A172 (cell line): ENCODE data around the gene FRS3. TPM values are rescaled to one million over a fixed set of nuclear protein-coding genes. Genes with fewer than 3 reads are reported as not detected.
"Not testable (repeated sequence)": the region's sequence is repeated elsewhere in the genome, so short reads cannot be mapped to it uniquely, and the experiment has no call there.

Experiments
- DNase-seq: peaks from one replicate; pipeline ENCODE4 v3.0.0-alpha.2; 2015; ENCODE audit warnings: low spot score
- total RNA-seq: library from RNA; depleted of rRNA; stranded (reverse); fragments of >200 nt; shearing (Covaris generic); gene quantifications from 2 replicates; pipeline ENCODE4 v1.2.3, GENCODE V29; 2014; rRNA removed

The FRS3 gene, protein sequence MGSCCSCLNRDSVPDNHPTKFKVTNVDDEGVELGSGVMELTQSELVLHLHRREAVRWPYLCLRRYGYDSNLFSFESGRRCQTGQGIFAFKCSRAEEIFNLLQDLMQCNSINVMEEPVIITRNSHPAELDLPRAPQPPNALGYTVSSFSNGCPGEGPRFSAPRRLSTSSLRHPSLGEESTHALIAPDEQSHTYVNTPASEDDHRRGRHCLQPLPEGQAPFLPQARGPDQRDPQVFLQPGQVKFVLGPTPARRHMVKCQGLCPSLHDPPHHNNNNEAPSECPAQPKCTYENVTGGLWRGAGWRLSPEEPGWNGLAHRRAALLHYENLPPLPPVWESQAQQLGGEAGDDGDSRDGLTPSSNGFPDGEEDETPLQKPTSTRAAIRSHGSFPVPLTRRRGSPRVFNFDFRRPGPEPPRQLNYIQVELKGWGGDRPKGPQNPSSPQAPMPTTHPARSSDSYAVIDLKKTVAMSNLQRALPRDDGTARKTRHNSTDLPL
- 0.72 and 0.81 TPM in 2 replicates for total RNA-seq

DNA sequence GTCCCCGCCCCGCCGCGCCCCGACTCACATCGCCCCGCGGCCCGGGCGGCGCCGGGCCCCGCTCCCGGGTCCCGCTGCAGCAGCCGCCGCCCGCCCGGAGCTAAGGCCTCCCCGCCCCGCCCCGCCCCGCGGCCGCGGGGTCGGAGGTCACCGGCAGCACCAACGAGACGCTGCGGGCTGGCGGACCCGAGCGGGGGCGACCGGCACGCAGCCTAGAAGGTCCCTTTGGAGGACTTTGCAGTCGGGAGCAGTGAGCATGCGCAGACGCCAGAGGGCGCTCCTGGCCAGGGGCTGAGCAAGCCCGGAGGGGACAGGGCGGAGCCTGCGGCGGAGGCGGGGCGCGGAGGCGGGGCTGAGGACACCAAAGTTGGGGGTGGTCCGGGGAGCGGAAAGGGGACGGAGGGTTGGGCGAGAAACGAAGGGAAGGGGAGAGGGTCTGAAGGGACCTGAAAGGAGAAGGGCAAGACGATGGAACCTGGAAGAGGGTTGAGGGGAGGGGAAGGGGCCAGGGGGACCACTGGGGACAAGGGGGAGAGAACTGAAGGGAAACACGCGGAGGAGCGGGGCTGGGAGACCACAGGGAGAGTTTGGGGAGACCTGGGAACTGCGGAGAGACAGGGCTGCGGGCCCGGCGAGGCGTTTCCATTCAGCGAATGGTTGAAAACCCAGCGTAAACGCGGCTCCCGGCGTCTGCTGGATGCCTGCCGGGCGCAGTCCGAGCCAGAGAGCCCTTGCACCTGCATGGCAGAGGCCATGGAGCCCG lies at the start of gene FRS3:
Gene FRS3 (minus strand): TSS at position 113 of the 763 bp plus-strand sequence. CDS start 2,913 bp downstream, outside the sequence.
- peak; percentile 86 for DNase-seq

DNA sequence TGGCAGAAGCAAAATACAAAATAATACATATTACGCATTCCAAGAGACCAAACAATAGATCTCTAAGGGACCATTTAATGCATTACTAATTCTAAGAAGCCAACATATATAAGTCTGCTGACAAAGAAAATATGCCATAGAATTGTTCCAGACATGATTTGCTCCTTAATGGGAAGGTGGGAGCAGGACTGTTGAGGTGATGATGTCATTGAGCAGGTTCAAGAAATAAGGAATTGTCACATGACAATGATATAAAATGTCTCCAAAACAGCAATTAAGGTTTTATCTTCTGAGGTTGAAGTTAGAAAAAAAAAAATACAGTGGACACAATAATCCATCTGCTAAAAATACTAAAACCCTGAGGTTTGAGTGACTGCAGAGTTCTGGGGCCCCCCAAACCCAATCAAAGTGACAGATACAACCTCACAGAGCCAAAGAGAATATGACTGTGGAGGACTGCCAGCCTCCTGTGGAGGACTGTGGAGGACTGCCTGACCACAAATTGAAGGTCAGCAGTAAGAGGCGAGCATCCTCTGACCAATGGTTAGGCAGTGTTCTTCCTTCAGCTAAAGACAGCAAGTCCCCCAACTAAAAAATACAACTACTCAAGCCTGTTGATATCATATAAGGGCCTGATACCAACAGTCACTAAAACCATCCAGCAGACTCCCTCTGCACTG lies 46.8 kb upstream of the FRS3 start:
- DNase-seq: no peak

- peak; percentile 18 for DNase-seq
Observed at GRCh38 chr6:41824571-41825569, 45.2 kb upstream of the FRS3 start.

DNA sequence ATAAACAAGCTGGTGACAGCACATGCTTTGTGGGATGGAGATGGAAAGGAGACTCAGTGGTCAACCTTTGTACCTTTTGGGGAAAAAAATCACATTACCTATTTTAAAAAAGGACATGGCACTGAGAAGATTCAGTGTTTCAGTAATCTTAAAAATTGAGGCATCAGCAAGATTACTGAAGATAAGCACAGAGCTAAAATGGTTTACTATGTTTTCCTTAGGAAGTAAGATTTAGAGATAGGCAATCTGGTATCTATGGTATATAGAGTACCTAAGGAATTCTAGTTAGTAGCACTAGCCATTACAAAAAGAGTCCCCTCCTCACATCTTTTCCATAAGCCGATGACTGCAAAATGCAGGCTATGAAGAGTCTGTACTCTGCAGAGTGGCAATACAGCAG lies 43.5 kb upstream of the FRS3 start:
- no peak for DNase-seq

- DNase-seq: no peak
Observed at GRCh38 chr6:41822021-41822420, 42.3 kb upstream of the FRS3 start.

GRCh38 chr6:41821266-41821665 lies 41.6 kb upstream of the FRS3 start:
- DNase-seq: no peak

GRCh38 chr6:41818271-41819054 lies 38.8 kb upstream of the FRS3 start:
- no peak for DNase-seq

- no peak for DNase-seq
Observed at GRCh38 chr6:41815587-41815986, 35.9 kb upstream of the FRS3 start.

DNA sequence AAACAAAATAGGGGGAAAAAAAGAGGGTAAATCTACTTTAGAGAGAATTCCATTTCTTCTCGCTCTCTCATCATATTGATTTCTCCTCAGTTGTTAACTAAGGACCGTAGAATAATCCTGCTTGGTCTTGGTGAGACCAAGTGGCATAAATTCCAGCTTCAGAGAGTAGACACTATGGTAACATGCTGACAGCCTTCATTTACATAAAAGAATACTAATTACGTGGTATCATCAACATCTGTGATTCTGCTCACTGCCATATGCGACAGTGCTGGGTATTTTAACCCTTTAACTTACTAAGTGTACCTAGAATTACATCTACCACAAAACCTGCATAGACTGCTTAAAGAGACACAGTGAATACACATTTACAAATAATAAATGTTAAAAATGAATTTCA lies 34.9 kb upstream of the FRS3 start:
- no peak for DNase-seq

- no peak for DNase-seq
Observed at GRCh38 chr6:41813956-41814355, 34.3 kb upstream of the FRS3 start.

DNA sequence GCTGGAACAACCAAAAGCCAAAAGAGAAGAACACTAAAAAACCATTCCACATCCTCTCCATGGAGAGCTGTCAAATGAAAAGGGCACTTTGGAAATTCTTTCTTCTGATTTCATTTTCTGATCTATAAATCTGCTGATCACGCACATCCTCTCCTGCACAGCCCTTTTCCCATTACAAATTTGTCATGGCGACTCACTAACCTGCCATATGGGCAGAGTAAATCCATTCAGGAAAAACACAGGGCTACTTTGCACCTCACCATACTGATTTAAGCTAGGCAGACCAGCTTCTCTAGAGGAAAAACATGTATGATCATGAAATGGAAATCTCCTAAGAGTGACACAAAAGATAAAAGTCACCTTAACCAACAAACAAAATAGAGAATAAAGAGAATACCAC lies 33.8 kb upstream of the FRS3 start:
- DNase-seq: no peak

- DNase-seq: not testable (repeated sequence)
Observed at GRCh38 chr6:41811946-41812345, 32.2 kb upstream of the FRS3 start.

- DNase-seq: no peak
Observed at GRCh38 chr6:41811095-41811494, 31.4 kb upstream of the FRS3 start.

DNA sequence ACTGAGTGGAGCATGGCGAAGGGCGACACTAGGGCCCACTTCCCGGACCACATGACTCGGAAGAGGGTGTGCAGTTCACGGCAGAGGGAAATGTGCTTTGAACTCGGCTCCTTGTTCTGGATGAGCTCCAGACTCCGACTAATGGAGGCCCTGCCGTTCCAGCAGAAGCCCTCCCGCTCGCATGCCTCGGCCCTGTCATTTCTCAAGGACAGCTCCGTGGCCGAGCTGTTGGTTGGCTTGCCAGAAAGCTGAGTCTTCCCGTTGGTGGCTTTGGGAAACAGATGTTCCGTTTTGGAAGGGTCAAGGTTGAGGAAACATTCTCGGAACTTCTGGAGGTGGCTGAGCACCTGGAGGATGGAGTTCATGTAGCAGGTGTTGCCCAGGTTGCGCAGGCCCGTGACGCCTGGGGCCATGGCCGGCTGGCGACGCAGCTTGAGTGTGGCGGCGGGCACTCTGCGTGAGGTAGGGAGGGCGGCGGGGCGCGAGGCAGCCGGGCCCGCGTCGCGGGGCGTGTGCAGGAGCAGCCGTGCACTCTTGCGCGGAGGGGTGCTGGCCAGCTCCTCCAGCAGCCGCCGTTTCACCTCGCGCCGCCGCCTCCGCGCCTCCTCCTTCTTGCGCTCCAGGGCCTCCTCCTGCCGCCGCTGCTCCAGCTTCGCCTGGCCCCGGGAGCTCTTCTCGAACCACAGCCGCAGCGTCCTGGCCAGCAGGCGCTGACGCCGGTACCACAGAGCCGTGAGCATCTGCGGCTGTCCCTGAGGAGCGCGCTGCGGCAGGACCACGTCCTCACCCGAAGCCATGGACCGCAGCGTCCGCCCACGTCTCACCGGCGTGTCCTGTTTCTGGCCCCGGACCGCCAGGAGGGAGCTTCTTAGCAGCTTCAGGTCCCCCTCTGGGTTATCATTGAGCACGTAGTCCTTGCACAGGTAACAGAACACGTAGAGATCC lies 26.4 kb upstream of the FRS3 start:
- no peak for DNase-seq

DNA sequence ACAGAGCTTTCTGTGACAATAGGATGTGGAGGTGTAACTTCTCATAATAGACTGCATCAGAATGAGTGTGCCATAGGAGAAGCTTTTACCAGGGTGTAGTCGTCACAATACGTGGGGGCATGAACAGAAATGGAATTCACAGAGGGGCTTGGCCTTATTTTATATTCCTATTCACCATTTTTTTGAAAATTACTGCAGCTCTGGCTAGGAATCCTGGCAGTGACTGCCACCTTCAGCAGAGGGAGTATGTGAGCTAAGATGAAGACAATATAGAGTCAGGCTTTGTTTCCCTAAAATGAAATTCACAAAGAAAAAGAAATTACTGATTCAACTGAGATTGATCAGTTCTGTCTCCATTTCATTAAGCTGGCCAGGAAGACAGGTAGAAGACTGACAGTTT lies 21.7 kb upstream of the FRS3 start:
- no peak for DNase-seq

DNA sequence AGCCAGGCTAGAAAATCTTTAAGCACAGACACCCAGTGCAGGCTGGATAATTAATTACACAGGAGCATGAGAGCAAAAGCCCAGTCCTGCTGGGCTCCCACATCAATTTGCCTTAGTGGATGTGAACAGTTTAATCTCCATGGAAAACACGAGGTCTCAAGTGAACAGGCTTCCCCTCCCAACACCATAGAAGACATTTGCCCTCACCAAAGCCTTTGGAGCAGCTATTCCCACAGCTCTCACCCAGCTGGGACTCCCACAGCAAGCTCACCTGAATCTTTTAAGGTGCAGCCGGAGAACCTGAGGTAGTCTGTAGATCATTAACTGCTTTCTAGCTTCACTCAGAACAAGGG lies 19.8 kb upstream of the FRS3 start:
- no peak for DNase-seq

- no peak for DNase-seq
Observed at GRCh38 chr6:41798901-41799558, 19.3 kb upstream of the FRS3 start.

GRCh38 chr6:41796474-41796873 lies 16.8 kb upstream of the FRS3 start:
- no peak for DNase-seq

DNA sequence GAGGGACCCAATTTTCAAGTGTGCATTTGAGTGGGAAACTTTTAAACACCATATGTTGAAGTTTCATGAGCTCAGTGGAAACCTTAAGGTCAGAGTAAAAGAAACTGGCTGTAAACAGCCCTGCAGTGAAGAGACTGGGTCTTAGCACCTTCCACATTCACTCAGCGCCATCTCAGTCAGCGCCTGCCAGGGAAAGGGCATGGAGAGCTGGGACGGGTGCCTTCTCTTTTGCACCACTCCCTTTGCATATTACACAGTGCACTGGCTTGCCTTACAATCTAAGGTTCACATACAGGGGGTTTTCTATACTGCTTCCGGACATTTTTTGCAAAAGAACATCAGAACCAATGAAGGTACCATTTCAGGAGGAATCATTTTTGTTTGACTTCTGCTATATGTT lies 12.3 kb upstream of the FRS3 start:
- DNase-seq: no peak
